GM12892 (cell line): ENCODE data around the gene NAA60.

Experiments used
- POLR2A ChIP-seq: IDR thresholded peaks from 2 replicates; pipeline ENCODE4 v1.6.1; 2011; ENCODE audit warnings: low read depth, low read length, control low read depth
- POLR2AphosphoS5 ChIP-seq: IDR thresholded peaks from 2 replicates; pipeline ENCODE4 v1.6.1; 2011; ENCODE audit warnings: low read depth, low read length, control low read depth
- TAF1 ChIP-seq: IDR thresholded peaks from 2 replicates; pipeline ENCODE4 v1.6.1; 2011; ENCODE audit warnings: low read depth, mild to moderate bottlenecking, control low read depth, low read length, borderline replicate concordance

DNA sequence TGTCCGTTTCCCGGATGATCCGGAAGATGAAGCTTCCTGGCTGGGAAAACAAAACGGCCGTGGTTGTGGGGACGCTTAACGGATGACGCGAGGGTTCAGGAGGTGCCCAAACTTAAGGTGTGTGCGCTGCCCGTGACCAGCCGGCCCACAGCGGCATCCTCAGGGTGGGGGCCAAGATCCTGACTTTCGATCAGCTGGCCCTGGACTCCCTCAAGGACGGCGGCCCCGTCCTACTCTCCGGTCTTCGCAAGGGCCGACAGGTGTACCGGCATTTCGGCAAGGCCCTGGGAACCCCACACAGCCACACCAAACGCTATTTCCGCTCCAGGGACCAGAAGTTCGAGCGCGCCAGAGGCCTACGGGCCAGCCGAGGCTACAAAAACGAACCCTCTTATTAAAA, 52.9 kb downstream of the NAA60 start:
- TF ChIP-seq POLR2A (no peak), POLR2AphosphoS5 (no peak), TAF1 (no peak)
